Measurements from ENCODE around the gene FAM89B.
"Not testable (repeated sequence)": the region's sequence is repeated elsewhere in the genome, so short reads cannot be mapped to it uniquely, and the experiment has no call there.

FAM89B gene

DNA sequence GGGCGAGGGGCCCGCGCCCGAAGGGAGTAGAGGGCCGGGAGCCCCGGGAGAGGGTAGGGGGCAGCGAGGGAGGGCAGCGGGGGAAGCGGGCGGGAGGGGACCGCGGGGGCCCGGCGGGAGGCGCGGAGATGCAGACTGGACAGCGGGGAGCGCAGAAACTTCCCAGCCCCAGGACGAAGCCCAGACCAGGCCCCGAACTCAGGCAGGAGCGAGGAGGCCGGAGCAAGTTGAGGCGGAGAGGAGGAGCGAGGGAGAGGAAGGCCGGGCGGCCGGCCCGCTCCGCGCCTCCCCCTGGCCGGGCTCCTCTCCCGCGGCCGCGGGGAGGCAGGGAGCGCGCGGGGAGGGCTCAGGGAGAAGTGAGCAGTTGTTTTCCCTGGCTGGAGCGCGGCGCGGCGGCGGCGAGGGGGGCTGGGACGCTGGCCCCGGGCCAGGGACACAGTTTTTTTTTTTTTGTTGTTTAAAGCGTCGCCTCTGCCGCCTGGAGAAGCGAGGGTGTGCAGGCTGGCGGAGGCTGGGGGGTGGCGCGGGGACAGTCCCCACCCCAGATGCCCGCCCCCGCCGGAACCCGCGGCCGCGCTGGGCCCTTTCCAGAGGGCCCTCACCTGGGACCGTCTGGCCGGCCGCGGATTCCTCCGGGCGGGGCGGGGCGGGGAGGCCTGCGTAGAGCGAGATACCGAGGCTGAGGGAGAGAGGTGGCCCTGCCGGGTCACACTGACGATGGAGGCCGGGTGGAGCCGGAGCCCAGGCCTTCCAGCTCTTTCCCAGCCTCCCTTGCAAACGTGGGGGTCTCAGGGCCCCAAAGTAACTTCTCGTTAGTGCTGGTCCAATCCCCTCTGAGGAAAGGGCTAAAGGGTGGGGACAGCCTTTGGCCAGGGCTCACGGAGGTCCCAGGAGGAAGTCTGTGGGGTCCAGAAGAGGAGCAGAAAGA, 14.1 kb upstream of the FAM89B start, which contains the start of gene LTBP3:
LTBP3 (minus strand) TSS at position 358 of the 928 bp plus-strand sequence. CDS start 400 bp downstream, outside the sequence.
- no peak for DNase-seq

DNA sequence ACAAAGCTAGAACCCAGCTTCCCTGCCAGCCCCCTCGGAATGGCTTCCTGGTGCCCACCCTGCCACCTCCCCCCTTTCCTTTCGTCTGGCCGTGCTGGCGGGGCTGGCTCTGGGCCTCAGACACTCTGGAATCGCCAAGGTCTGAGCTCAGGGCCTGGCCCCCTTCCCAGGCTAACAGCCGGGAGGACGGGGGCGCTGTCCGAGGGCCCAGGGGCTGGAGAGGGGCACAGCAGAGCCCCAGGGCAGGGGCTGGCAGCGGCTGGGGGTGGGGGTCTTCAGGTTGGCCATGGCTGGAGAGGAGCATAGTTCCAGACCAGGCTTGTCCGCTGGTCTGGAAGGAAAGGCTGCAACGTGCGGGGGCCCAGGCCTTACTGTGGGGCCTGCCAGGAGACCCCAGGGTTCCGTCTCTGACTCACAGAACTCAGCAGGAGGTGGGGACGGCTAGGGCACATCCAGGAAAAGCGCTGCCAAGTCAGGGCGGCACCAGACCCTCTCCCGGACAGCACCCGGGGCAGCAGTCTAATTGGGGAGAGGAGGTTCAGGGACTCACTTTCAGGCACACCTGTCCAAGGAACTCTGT, 13.3 kb upstream of the FAM89B start:
- no peak for DNase-seq

DNA sequence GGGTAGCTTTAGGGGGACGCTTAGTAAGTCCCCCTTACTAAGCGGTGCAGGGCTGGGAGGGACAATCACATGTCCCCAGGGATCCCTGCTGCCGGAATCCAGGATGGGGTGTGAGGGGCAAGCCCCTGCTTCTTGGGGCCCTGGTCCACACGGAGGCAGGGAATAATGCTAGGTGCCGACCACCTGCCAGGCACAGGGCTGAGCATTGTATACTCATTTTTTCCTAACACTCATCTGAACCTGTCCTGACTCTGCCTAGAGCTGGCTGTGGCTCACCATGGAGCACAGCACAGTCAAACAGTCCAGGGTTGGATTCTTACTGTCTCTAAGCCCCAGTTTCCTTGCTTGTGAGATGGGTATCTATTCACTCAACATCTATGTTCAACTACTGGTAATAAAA, 12.8 kb upstream of the FAM89B start:
- DNase-seq, result no peak

DNA sequence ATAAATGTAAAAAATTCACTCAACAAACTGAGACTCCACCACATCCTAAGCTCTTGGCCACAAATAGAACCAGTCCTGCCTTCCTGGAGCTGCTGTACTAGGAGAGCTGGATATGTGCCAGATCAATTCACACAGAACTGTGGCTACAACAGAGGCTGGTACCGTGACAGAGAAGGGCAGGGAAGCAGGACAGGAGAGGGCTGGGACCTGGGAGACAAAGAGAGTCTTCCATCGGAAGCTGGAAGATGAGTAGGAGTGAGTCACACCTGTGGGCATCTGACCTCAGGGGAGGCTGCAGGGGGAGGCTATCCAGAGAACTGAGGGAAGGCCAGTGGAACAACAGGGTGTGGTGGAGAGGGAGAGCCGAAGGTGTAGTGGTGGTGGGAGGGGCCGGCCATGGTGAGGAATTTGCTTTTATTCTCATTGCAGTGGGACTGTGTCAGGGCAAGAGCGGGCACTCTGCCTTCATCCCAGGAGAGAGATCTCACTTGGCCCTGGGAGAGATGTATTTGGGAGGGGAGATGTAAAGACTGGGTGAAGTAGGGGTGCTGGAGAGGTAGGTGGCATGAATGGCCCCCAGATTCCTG, 12.3 kb upstream of the FAM89B start:
- no peak for DNase-seq

DNA sequence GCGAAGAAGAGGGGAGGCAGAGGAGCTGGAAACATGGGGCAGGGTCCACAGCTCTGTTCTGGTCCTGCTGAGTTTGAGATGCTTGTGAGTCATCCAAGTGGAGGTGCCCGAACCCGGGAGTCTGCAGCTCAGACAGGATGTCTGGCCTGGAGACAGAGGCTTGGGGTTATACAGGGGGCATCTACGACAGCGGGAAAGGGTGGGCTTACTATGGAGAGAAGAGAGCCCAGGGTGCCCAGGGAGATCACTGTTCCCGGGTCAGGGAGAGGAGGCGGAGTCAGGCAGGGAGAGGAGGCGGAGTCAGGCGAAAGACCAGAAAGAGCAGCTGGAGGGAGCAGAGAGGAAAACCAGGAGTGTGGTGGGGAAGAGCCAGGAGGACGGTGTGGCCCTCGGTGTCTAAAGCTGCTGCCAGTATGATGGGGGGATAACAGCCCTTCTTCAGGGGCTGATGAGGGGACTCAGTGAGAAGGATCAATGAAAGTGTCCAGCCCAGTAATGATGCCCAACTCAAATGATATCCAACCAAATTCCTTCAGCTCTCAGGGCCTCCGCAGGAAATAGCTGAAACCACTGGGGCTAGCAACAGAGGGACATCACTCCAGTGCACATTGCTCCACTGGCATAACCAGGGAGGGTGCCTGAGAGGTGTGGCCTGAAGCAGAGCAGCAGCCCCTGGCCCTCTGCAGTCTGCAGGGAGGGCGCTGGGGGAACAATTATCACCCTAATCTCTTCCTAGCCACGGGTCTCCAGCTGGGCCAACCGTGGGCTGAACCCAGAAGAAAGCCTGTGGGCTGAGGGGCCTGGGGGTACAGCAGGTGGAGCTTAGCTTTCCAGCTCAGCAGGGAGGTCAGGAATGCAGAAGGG, 11.6 kb upstream of the FAM89B start:
- no peak for DNase-seq

DNA sequence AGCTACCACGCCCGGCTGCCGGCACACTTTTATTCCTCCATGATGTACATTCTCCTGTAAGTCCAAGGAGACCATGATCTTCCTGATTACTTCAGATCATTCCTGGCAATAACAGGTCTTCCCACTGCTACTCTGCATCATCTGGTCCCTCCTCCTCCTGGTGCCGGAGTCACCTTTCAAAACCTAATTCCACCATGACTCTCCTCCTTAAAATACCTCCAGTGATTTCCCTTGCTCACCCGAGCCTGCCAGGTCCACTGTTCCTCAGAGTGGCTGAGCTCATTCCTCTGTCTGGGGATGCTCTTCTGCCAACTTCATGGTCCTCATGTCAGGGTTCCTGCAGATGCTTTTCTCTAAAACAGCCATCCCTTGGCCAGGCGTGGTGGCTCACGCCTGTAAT, 10.3 kb upstream of the FAM89B start:
- DNase-seq, result no peak

GRCh38 chr11:65562788-65563187, 9.6 kb upstream of the FAM89B start:
- DNase-seq, result no peak

- no peak for DNase-seq
Observed at GRCh38 chr11:65563601-65564000, 8.7 kb upstream of the FAM89B start.

GRCh38 chr11:65564879-65565559, 7.3 kb upstream of the FAM89B start:
- DNase-seq, result not testable (repeated sequence)

- DNase-seq, result peak; percentile 61
Observed at GRCh38 chr11:65565624-65566453, 6.5 kb upstream of the FAM89B start.

GRCh38 chr11:65569164-65569972, 3.0 kb upstream of the FAM89B start:
- DNase-seq, result no peak

GRCh38 chr11:65569973-65570918, 2.1 kb upstream of the FAM89B start, which contains the start of gene ZNRD2:
Gene ZNRD2 (plus strand): TSS chr11:65570477. CDS start chr11:65570492, 15 bp downstream.
- peak; percentile 70 for DNase-seq

DNA sequence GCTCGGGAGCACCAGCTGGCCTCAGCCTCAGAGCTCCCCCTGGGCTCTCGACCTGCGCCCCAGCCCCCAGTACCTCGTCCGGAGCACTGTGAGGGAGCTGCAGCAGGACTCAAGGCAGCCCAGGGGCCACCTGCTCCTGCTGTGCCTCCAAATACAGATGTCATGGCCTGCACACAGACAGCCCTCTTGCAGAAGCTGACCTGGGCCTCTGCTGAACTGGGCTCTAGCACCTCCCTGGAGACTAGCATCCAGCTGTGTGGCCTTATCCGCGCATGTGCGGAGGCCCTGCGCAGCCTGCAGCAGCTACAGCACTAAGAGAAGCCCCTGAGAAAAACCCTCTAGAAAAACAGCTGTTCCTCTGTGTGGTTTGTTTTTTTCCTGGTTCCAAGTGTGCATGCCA, 918 bp upstream of the FAM89B start:
- no peak for DNase-seq

- no peak for DNase-seq
Observed at GRCh38 chr11:65571940-65572339, 398 bp upstream of the FAM89B start.

DNA sequence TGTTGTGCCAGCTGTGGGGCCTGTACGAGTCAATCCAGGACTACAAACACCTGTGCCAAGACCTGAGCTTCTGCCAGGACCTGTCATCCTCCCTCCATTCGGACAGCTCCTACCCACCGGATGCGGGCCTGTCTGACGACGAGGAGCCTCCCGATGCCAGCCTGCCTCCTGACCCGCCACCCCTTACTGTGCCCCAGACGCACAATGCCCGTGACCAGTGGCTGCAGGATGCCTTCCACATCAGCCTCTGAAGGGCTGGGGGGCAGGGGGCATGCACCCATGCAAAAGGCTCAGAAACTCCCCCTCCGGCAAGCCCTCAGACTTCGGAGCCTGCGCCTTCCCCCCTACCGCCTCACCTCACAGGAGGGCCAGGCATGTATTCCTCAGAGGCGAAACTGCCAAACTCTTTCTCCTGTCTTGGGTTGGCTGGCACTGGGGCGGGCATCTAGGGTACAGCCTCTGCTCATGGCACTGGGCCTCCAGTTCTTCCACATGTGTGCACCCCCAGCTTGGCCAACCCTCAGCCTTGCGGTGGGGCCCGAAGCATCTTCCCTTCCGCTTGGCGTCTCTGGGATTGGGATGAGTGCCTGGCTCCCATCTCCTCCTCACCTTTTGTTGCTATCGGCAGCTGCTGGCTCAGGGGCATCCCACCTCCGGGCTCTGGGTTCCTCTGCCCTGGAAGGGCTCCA, 1.2 kb downstream of the FAM89B start:
- no peak for DNase-seq

DNA sequence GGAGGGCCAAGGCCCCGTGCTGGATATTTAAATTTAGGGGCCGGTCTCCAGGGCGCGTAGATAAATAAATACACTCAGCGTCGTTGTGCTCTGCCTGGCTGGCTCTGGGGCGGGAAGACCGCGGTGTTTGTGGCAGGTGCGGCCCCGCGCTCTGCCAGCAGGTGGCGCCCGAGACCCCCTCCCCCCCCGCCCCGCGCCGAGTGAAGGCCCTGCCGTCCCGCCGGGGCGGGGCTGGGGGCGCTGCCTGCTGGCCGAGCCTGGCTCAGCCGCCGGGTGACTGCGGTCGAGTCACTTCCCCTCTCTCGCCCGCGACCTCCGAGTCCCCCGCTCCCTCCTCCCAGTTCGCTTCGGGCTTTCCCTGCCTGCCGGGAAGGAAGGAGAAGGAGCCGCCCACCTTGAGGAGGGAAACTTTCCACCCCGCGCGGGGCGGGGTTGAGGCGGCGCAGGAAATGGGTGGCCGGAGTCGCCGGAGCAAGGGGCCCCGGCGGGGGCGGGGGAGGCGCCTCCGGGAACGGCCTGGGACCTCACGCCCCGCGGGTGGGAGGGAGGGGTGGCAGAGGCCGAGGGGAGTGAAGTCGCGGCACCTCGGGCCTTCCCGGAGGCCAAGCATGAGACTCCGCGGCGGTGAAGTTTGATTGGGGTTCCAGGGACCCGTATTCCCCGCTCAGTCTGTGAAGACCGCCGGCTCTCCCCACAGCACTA, 1.9 kb downstream of the FAM89B start:
- no peak for DNase-seq

DNA sequence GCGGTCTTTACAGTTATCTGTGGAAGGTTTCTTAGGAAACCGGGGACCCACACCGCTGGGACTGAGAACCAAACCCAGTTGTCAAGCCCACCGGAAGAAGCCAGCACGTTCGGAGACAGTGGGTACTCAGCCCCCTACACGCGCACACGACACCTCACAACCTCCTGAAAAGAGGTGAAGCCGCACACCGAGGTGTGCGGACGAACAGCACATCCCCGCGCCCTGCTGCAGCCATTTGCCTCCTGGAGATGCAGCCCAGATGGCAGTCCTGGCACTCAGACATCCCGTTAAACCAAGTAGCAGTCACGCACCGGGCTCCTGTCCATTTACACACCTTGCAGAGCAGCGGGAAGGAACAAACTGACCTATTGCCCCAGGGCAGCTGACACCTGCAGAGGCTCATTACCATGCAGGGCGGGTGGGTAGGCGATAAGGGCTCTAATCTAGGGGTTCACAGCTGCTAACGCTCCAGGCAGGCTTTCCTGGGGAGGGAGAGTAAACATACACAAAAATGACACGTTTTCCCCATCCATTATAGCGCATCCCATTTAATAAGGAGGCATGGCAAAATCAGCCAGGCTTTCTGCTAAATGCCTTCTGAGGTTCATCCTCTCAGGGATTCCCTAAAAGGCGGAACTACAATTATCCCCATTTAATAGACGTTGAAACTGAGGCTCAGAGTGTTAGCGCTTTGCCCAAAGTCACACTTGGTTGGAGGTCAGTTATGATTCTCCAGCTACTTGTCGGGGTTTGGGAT, 2.7 kb downstream of the FAM89B start:
- DNase-seq, result no peak

Data from NCI-H187 treated with DMSO at 0.1 percent for 48 hours (cell line).